GM19043 (cell line): Measurements from ENCODE around the gene UNC13A.
"Not testable (repeated sequence)": the region's sequence is repeated elsewhere in the genome, so short reads cannot be mapped to it uniquely, and the experiment has no call there.

Experiments
- ATAC-seq: cut with Tn5 transposase; IDR thresholded peaks from one replicate; pipeline ENCODE4 v1.9.1; 2021; ENCODE audit warnings: low read depth; ENCODE audit not compliant: unreplicated experiment

Gene UNC13A

GRCh38 chr19:17607936-17608335 is 80.2 kb downstream of the UNC13A start:
- no peak for ATAC-seq

- ATAC-seq: no peak
Measured at GRCh38 chr19:17606590-17607185, 81.5 kb downstream of the UNC13A start.

DNA sequence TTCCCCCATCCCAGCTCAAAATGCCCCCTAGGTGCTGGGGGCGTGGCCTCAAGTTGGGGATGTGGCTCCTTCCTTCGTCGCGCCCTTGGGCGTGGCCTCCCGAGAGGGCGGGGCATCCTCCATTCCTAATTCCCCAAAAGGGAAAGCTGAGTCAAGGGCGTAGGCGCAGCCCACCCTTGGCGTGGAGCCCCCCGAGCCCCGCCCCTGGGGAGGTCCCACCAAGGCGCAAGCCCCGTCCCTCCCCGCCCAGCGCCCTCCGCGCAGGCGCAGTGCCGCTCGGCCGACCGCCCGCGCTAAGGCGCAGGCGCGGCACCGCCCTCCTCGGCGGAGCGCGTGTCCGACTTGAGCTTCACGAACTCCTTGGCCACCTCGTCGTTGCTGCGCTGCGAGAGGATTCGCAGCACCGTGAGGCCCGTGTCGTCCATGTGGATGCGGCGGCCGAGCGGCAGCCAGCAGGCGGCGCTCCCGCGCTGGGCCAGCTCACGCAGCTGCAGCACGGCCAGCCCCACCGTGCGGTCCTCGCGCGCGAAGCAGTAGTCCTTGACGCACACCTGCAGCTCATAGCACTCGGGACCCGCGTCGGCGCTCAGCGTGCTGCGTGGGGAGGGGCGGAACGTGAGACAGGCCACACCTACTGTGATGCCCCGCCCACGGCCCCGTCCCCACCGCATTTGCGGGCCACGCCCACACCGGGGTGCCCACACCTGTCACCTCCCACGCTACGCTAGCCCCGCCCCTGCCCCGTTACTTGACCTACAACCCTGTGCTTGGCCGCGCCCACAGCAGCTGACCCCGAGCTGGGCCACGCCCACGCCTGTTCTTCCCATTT is 82.2 kb downstream of the UNC13A start:
- no peak for ATAC-seq

DNA sequence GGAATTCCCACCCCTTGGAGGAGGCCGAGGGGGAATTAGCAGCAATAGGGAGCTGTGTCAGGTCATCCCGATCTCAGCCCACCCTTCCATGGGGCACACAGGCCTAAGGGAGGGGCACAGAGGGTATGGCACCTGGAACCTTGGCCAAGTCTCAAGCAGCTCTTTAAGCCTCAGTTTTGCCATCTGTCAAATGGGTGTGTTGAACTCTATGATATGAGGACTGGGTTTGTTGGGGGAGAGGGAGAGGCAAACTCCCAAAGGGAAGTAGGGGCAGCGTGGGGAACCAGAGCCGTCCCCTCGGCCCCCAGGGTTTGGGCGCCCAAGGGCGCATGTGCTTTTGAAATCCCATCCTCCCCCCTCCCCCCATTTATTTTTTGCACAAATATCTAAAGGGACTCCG is 83.0 kb downstream of the UNC13A start:
- ATAC-seq: no peak

DNA sequence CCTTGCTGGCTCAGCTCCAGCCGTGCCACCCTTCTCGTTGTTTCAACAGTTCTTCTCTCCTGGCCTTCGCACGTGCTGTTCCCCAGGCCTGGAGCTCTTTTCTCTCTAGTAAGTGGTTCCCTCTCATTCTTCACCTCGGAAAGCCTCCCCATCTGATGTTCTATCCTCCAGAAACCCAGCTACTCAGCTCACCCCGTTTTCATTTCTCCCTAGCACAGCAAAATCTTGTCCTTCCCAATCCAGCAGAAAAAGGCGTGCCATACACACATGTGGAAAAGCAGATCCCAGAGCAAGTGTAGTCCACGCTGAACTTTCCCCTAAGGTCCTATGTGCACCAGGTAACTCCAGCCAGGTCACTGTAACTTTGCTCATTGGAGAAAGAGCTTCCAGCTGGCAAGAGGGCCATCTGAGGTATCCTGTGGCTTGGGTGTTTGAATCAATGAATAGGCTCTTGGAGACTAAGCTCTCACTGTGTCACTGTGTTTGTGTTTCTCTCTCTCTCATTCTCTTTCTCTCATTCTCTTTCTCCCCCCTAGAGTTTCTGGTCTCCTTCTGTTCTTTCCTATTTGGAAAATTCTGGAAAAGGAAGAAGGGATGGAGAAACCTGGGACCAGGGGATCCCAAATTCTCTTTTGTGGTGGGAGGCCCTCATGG is 83.7 kb downstream of the UNC13A start:
- ATAC-seq: no peak

GRCh38 chr19:17602872-17603510 is 85.2 kb downstream of the UNC13A start:
- no peak for ATAC-seq

DNA sequence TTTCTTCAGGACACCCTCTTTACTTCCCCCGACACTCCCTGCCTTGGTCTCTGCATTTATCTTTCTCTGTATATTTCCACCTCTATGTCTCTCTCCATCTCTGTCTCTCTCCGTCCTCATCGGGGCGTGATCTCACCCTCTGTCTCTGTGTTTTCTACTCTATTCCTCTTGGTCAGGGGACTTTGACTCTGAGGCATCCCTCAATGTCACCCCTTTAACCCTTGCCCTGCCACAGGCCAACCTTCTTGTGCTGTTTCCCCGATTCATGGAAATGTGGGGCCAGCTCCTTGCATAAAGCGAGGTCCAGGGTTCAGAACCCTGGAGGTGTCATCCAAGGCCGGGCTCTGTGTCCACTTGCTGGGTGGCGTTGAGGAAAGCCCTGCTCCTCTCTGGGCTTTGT is 85.9 kb downstream of the UNC13A start:
- ATAC-seq: no peak

DNA sequence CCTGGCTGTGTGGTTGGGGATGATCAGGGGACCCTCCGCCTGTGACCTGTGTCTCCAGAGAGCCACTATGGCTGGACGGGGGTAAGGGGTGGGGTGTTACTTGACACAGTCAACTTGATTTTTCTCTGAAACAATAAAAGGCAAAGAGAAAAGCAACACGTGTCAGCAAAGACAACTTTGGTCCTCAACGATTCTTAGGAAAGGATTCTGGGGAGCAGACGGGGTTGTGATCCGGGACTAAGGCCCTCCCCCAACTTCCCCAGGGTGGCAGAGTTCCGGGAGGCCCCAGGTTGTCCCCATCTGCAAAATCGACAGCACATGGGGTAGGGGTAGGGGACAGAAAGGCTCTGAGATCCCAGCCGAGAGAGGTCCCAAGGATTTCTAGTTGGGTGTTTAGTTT is 86.5 kb downstream of the UNC13A start:
- no peak for ATAC-seq

GRCh38 chr19:17599780-17600179 is 88.4 kb downstream of the UNC13A start:
- ATAC-seq: no peak

DNA sequence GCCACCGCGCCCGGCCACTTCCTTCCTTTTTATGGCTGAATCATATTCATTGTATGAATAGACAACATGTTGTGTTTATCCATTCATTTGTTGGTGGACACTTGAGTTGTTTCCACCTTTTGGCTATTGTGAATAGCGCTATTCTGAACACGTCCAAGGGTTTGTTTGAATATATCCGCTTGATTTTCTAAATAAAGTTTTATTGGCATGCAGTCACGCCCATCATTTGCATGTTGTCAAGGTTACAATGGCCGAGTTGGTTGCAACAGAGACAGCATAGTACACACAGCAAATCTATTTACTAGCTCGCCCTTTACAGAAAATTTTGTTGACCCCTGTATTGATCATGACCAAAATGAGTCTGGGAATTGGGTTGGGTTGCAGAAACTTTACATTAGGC is 89.2 kb downstream of the UNC13A start:
- no peak for ATAC-seq

DNA sequence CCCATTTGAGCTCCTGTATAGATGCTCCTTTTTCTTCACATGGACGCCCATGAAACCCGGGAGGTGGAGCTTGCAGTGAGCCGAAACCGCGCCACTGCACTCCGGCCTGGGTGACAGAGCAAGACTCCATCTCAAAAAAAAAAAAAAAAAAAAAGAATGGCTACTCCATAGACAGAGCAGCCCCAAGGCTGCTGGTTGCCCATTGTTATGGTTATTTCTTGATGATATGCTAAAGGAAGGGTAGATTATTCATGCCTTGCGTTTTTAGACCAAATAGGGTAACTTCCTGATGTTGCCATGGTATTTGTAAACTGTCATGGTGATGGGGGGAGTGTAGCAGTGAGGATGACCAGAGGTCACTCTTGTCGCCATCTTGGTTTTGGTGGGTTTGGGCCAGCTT is 90.1 kb downstream of the UNC13A start:
- not testable (repeated sequence) for ATAC-seq

DNA sequence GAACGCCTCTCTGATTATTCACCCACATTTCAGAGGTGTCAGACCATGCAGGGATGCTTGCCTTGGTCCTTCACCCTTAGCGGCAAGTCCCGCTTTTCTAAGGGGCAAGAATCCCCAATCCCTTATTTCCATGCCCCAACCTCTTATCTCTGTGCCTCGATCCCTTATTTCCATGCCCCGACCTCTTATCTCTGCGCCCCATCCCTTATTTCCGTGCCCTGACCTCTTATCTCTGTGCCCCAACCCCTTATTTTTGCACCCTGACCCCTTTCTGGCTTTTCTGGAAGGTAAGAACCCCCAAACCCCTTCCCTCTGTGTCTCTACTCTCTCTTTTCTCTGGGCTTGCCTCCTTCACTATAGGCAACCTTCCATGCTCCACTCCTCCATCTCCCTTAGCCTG is 93.9 kb downstream of the UNC13A start:
- ATAC-seq: not testable (repeated sequence)

- ATAC-seq: no peak
Measured at GRCh38 chr19:17590866-17591265, 97.3 kb downstream of the UNC13A start.

- not testable (repeated sequence) for ATAC-seq
Measured at GRCh38 chr19:17585395-17585794, 102.8 kb downstream of the UNC13A start.

DNA sequence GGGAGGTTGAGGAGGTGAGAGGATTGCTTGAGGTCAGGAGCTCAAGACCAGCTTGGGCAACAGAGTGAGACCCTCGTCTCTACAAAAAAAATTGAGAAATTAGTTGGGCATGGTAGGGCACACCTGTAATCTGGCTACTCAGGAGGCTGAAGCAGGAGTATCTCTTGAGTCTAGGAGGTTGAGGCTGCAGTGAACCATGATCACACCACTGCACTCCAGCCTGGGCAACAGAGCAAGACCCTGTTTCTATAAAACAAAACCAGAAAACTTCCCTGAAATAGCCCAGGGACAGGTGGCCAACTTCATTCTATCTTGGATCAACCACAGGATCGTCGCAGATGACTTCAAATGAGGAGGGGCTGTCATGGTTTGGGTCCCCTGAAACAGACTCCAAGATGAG is 104.0 kb downstream of the UNC13A start:
- ATAC-seq: no peak

DNA sequence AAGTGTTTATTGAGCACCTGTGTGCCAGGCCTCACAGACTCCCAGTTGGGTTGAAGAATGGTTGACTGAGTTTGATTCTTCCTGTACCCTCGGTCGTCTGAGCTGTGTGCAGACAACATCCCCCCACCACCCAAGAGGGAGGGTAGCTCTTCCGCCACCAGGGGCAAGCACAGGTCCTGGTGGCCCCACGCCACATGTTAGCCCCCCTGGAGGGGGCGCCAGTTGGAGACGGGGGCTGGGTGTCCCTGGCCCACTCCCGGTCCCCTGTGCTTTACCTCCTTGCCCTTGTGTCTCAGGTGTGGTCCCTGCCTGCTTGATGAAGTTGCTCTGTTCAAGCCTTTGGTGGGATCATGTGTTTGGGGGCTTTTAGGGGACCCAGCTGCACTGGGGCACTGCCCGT is 105.5 kb downstream of the UNC13A start:
- no peak for ATAC-seq

DNA sequence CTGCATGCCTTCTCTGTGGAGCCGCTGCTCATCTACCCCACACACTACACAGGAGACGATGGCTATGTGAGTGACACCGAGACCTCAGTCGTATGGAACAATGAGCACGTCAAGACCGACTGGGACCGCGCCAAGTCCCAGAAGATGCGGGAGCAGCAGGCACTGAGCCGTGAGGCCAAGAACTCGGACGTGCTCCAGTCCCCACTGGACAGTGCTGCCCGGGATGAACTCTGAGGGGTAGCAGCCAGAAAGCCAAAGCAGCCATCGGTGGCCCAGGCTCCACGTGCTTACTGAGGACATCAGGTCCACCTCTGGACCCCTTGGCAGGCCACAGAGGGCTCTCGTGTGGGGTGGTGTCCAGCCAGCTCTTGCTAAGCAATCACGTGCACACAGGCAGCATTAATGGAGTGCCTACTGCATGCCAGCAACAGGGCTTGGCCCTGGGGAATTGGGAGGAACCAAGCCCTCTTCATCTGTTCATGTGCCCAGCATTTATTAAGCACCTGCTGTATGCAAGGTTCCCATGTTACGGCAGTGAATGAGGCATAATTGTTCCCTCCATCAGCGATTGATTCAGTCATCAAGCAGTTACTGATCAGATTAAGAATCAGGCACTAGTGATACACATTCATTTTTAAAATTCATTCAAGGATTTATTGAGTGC is 106.8 kb downstream of the UNC13A start:
- ATAC-seq: no peak

- ATAC-seq: no peak
Measured at GRCh38 chr19:17580470-17581144, 107.5 kb downstream of the UNC13A start.

- ATAC-seq: no peak
Measured at GRCh38 chr19:17579661-17580244, 108.4 kb downstream of the UNC13A start.
